ENCODE data around the gene MAP1LC3B.

Gene MAP1LC3B

GRCh38 chr16:87422106-87422505 lies 30.0 kb downstream of the MAP1LC3B start:
- H3K27ac ChIP-seq, result no peak overlapping the region
- no peak for TF ChIP-seq CTCF (IDR thresholded peaks at IDR 0.05; ENCODE audit: low read depth, low read length, missing control alignments)
- peaks cover 7% of the 10 kb centered on the region for H3K36me3 ChIP-seq (replicated peaks)
- H3K4me3 ChIP-seq (ENCODE audit: low read depth, low read length), result no peak overlapping the region
- no peaks in the 10 kb centered on the region for H3K27me3 ChIP-seq (replicated peaks)
- no peak for DNase-seq
- in situ Hi-C loops (cut with HindIII; ENCODE audit: low pct_ligation_motif_present, low sequenced_read_pairs), result no loop called here

- H3K27me3 ChIP-seq (replicated peaks), result no peaks in the 10 kb centered on the region
- H3K27ac ChIP-seq, result no peak overlapping the region
- no peak for DNase-seq
- in situ Hi-C loops (cut with HindIII; ENCODE audit: low pct_ligation_motif_present, low sequenced_read_pairs), result no loop called here
- peaks cover 2% of the 10 kb centered on the region for H3K36me3 ChIP-seq (replicated peaks)
- H3K4me3 ChIP-seq (ENCODE audit: low read depth, low read length), result no peak overlapping the region
- no peak for TF ChIP-seq CTCF (IDR thresholded peaks at IDR 0.05; ENCODE audit: low read depth, low read length, missing control alignments)
Observed at GRCh38 chr16:87423429-87423828, 31.3 kb downstream of the MAP1LC3B start.

- no peak overlapping the region for H3K27ac ChIP-seq
- H3K4me3 ChIP-seq (ENCODE audit: low read depth, low read length), result no peak overlapping the region
- DNase-seq, result no peak
- in situ Hi-C loops (cut with HindIII; ENCODE audit: low pct_ligation_motif_present, low sequenced_read_pairs), result no loop called here
- peaks cover 2% of the 10 kb centered on the region for H3K36me3 ChIP-seq (replicated peaks)
- H3K27me3 ChIP-seq (replicated peaks), result no peaks in the 10 kb centered on the region
- no peak for TF ChIP-seq CTCF (IDR thresholded peaks at IDR 0.05; ENCODE audit: low read depth, low read length, missing control alignments)
Observed at GRCh38 chr16:87424266-87424665, 32.1 kb downstream of the MAP1LC3B start.

- no peak for DNase-seq
- H3K4me3 ChIP-seq (ENCODE audit: low read depth, low read length), result no peak overlapping the region
- H3K36me3 ChIP-seq (replicated peaks), result peaks cover 2% of the 10 kb centered on the region
- TF ChIP-seq CTCF (IDR thresholded peaks at IDR 0.05; ENCODE audit: low read depth, low read length, missing control alignments), result no peak
- no peak overlapping the region for H3K27ac ChIP-seq
- in situ Hi-C loops (cut with HindIII; ENCODE audit: low pct_ligation_motif_present, low sequenced_read_pairs), result no loop called here
- H3K27me3 ChIP-seq (replicated peaks), result no peaks in the 10 kb centered on the region
Observed at GRCh38 chr16:87425941-87426340, 33.8 kb downstream of the MAP1LC3B start.

- no peak for DNase-seq
- Histone ChIP-seq H3K36me3 (replicated peaks) (no peaks in the 10 kb centered on the region), H3K27me3 (replicated peaks) (no peaks in the 10 kb centered on the region), H3K27ac (no peak overlapping the region), H3K4me3 (ENCODE audit: low read depth, low read length) (no peak overlapping the region)
- in situ Hi-C loops (cut with HindIII; ENCODE audit: low pct_ligation_motif_present, low sequenced_read_pairs), result no loop called here
- TF ChIP-seq CTCF (IDR thresholded peaks at IDR 0.05; ENCODE audit: low read depth, low read length, missing control alignments), result no peak
Observed at GRCh38 chr16:87426423-87427215, 34.5 kb downstream of the MAP1LC3B start.

- Histone ChIP-seq H3K27ac (no peak overlapping the region), H3K36me3 (replicated peaks) (no peaks in the 10 kb centered on the region), H3K4me3 (ENCODE audit: low read depth, low read length) (no peak overlapping the region), H3K27me3 (replicated peaks) (no peaks in the 10 kb centered on the region)
- TF ChIP-seq CTCF (IDR thresholded peaks at IDR 0.05; ENCODE audit: low read depth, low read length, missing control alignments), result no peak
- in situ Hi-C loops (cut with HindIII; ENCODE audit: low pct_ligation_motif_present, low sequenced_read_pairs), result no loop called here
- DNase-seq, result peak; percentile 80
Observed at GRCh38 chr16:87431926-87432325, 39.8 kb downstream of the MAP1LC3B start.

All from brain microvascular endothelial cell (primary cell).